ENCODE data around the gene MEIS1. TPM values are rescaled to one million over a fixed set of nuclear protein-coding genes. Genes with fewer than 3 reads are reported as not detected.

MEIS1 gene
- total RNA-seq, 1 experiment from 2014 or later = 0.66 TPM

GRCh38 chr2:66467718-66468117 is 32.8 kb downstream of the MEIS1 start:
- no peaks in the 10 kb centered on the region for H3K27me3 Mint-ChIP-seq (ENCODE audit: low read depth)
- no peak overlapping the region for H3K4ac ChIP-seq (ENCODE audit: low read depth, low read length)
- no peak for DNase-seq
- H3K27ac Mint-ChIP-seq = no peak overlapping the region
- no peak overlapping the region for H2BK20ac ChIP-seq (ENCODE audit: low read depth, low read length, poor library complexity, severe bottlenecking)
- no peaks in the 10 kb centered on the region for H3K79me2 ChIP-seq (ENCODE audit: insufficient read depth, low read length)
- H3K27me3 ChIP-seq (ENCODE audit: insufficient read depth, low read length) = no peaks in the 10 kb centered on the region
- no peaks in the 10 kb centered on the region for H3K4me1 ChIP-seq (ENCODE audit: insufficient read depth, low read length)
- H3K9ac ChIP-seq (ENCODE audit: extremely low read depth, insufficient read length, low read length) = no peak overlapping the region
- 0 out of 2 replicates have a peak overlapping the region, but pooled peaks have one; percentile 71 for H3K14ac ChIP-seq (ENCODE audit: insufficient read depth, low read length)
- H3K4me3 Mint-ChIP-seq = no peak overlapping the region
- no peak overlapping the region for H3K4me2 ChIP-seq (ENCODE audit: insufficient read depth, insufficient read length, low read length)
- H3K36me3 Mint-ChIP-seq (ENCODE audit: insufficient read depth in 1 of 3, low read depth in 3 of 3) = no peaks in the 10 kb centered on the region
- TF ChIP-seq CTCF (conservative IDR thresholded peaks at IDR 0.05) = no peak
- H2AFZ ChIP-seq (ENCODE audit: low read length) = no peak overlapping the region
- H3K4me1 Mint-ChIP-seq = peaks cover 19 to 21% of the 10 kb centered on the region in 2 experiments
- H3K56ac ChIP-seq (ENCODE audit: insufficient read length, low read depth, low read length) = no peak overlapping the region
- no peak overlapping the region for H4K91ac ChIP-seq (ENCODE audit: insufficient read length, low read depth, low read length)
- H3K79me1 ChIP-seq (ENCODE audit: insufficient read depth, low read depth, low read length, poor library complexity, severe bottlenecking) = no peaks in the 10 kb centered on the region
- H4K8ac ChIP-seq (replicated peaks; ENCODE audit: insufficient read length, low read depth, low read length) = no peak overlapping the region
- H2BK12ac ChIP-seq (ENCODE audit: insufficient read length, low read depth, low read length) = no peak overlapping the region
- H3K18ac ChIP-seq (ENCODE audit: insufficient read length, low read depth, low read length) = no peak overlapping the region
- H2AK5ac ChIP-seq (ENCODE audit: insufficient read length, low read length) = no peak overlapping the region
- no peak overlapping the region for H2BK120ac ChIP-seq (ENCODE audit: low read depth, low read length, poor library complexity, severe bottlenecking)
- H2BK15ac ChIP-seq (ENCODE audit: low read depth, low read length) = no peak overlapping the region
- H3K23ac ChIP-seq (ENCODE audit: insufficient read length, low read depth, low read length) = no peak overlapping the region
- no peak overlapping the region for H4K5ac ChIP-seq (ENCODE audit: insufficient read length, low read depth, low read length)
- H2BK5ac ChIP-seq (ENCODE audit: insufficient read length, low read length) = no peak overlapping the region
- H3T11ph ChIP-seq (ENCODE audit: low read length) = no peak overlapping the region
- H3K23me2 ChIP-seq (ENCODE audit: insufficient read length, low read depth, low read length, poor library complexity, severe bottlenecking) = no peaks in the 10 kb centered on the region
- no peaks in the 10 kb centered on the region for H3K9me3 ChIP-seq (ENCODE audit: control insufficient read depth, low read depth, low read length)
- no peak overlapping the region for H3K27ac ChIP-seq (ENCODE audit: insufficient read length, low read depth, low read length)
- no peaks in the 10 kb centered on the region for H3K9me3 Mint-ChIP-seq
- no peaks in the 10 kb centered on the region for H4K20me1 ChIP-seq (ENCODE audit: control insufficient read depth, insufficient read depth, insufficient read length)

Data from H9 (cell line).